Type B pancreatic cell (in vitro differentiated cells): ENCODE measurements around the gene ADGRF3. TPM values are rescaled to one million over a fixed set of nuclear protein-coding genes. Genes with fewer than 3 reads are reported as not detected.
A peak's percentile ranks its signal among the peaks of the same experiment; 100 is the strongest.
"Not testable (repeated sequence)": the region's sequence is repeated elsewhere in the genome, so short reads cannot be mapped to it uniquely, and the experiment has no call there.

Experiments used
- DNase-seq: peaks from one replicate; pipeline ENCODE4 v3.0.0; 2021; ENCODE audit warnings: mixed read lengths; ENCODE audit not compliant: unreplicated experiment; ENCODE audit errors: extremely low spot score
- H3K27ac Mint-ChIP-seq: 2 replicates; pipeline ENCODE4 v1.8.0; 2021; ENCODE audit warnings: mild to moderate bottlenecking, mixed read lengths
- H3K27me3 Mint-ChIP-seq: 2 replicates; pipeline ENCODE4 v1.8.0; 2021; ENCODE audit warnings: mixed read lengths
- H3K36me3 Mint-ChIP-seq: 2 replicates; pipeline ENCODE4 v1.8.0; 2021; ENCODE audit warnings: mixed read lengths
- H3K4me1 Mint-ChIP-seq: one replicate; pipeline ENCODE4 v1.8.0; 2021; ENCODE audit warnings: mixed read lengths; ENCODE audit not compliant: unreplicated experiment
- H3K4me3 Mint-ChIP-seq: 2 replicates; pipeline ENCODE4 v1.8.0; 2021; ENCODE audit warnings: mild to moderate bottlenecking, mixed read lengths
- H3K9me3 Mint-ChIP-seq: 2 replicates; pipeline ENCODE4 v1.8.0; 2021; ENCODE audit warnings: mixed read lengths
- CTCF ChIP-seq: fragments of 200-600 bp; sonication (generic); conservative IDR thresholded peaks from 2 replicates; pipeline ENCODE4 v1.5.0; 2021; ENCODE audit warnings: antibody characterized with exemption, mild to moderate bottlenecking
- total RNA-seq: library from RNA; stranded (reverse); gene quantifications from 2 replicates; pipeline ENCODE4 v1.2.1, GENCODE V29; 2021; ENCODE audit warnings: low replicate concordance

The ADGRF3 gene
- total RNA-seq, 1 donor from 2014 or later = 1.2 TPM

- DNase-seq = no peak
- Mint-ChIP-seq H3K4me3 (peak overlapping the region; percentile 14), H3K36me3 (peaks cover 4% of the 10 kb centered on the region), H3K27ac (peak overlapping the region; percentile 71), H3K4me1 (peaks cover 28% of the 10 kb centered on the region), H3K9me3 (no peaks in the 10 kb centered on the region), H3K27me3 (no peaks in the 10 kb centered on the region)
- TF ChIP-seq CTCF = no peak
These were observed 8.7 kb upstream of the ADGRF3 start for GRCh38 chr2:26355038-26355995.

GRCh38 chr2:26354469-26354868 lies 7.9 kb upstream of the ADGRF3 start:
- peaks cover 20% of the 10 kb centered on the region for H3K4me1 Mint-ChIP-seq
- not testable (repeated sequence) for DNase-seq, H3K27ac Mint-ChIP-seq, H3K4me3 Mint-ChIP-seq, H3K9me3 Mint-ChIP-seq, H3K27me3 Mint-ChIP-seq, H3K36me3 Mint-ChIP-seq

- no peak for TF ChIP-seq CTCF
- Mint-ChIP-seq H3K36me3 (peaks cover 8% of the 10 kb centered on the region), H3K27me3 (no peaks in the 10 kb centered on the region), H3K4me3 (no peak overlapping the region), H3K27ac (no peak overlapping the region), H3K4me1 (peaks cover 17% of the 10 kb centered on the region), H3K9me3 (no peaks in the 10 kb centered on the region)
- DNase-seq = no peak
These were observed 6.3 kb upstream of the ADGRF3 start for GRCh38 chr2:26352892-26353291.

- no peaks in the 10 kb centered on the region for H3K27me3 Mint-ChIP-seq
- peaks cover 8% of the 10 kb centered on the region for H3K36me3 Mint-ChIP-seq
- TF ChIP-seq CTCF = no peak
- H3K9me3 Mint-ChIP-seq = no peaks in the 10 kb centered on the region
- H3K27ac Mint-ChIP-seq = no peak overlapping the region
- no peak overlapping the region for H3K4me3 Mint-ChIP-seq
- H3K4me1 Mint-ChIP-seq = peaks cover 23% of the 10 kb centered on the region
- no peak for DNase-seq
These were observed 4.9 kb upstream of the ADGRF3 start for GRCh38 chr2:26351375-26352090.

- Mint-ChIP-seq H3K36me3 (peaks cover 8% of the 10 kb centered on the region), H3K27ac (no peak overlapping the region), H3K9me3 (no peaks in the 10 kb centered on the region), H3K27me3 (no peaks in the 10 kb centered on the region), H3K4me1 (peaks cover 16% of the 10 kb centered on the region), H3K4me3 (no peak overlapping the region)
- no peak for TF ChIP-seq CTCF
- DNase-seq = no peak
These were observed 3.1 kb upstream of the ADGRF3 start for GRCh38 chr2:26349690-26350089.
